Hematopoietic multipotent progenitor cell treated with erythropoietin and hydrocortisone succinate and interleukin-3 and kit ligand, for 17 days (in vitro differentiated cells): ENCODE data around the gene CFAP53.
"Not testable (repeated sequence)": the region's sequence is repeated elsewhere in the genome, so short reads cannot be mapped to it uniquely, and the experiment has no call there.

ENCODE experiments used
- DNase-seq: peaks from one replicate; pipeline ENCODE4 v3.0.0-alpha.2; 2015; ENCODE audit warnings: low spot score

Gene CFAP53

DNA sequence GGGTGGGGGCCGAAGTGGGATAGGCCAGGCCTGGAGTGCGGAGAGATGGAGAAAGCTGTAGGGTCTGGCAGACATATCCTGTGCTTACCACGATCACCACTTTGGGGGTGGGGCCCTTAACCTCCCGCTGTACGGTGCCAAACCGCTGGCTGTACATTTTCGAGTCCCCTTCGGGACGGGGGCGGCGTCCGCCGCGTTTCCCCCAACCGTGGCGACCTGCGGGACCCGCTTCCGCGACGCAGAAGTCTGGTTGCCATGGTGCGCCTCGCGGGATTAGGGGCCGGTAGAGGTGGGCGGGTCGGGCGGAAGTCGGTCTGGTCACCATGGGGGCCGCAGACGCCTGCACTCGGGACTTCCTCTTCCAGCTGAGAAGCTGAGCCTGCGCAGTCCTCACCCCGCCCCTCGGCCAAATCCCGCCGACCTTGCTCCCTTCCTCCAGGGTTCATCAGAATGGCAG is at the start of gene CFAP53:
CFAP53 (minus strand) TSS at position 248 of the 457 bp plus-strand sequence; CDS start at position 157, 91 bp downstream.
- no peak for DNase-seq

DNA sequence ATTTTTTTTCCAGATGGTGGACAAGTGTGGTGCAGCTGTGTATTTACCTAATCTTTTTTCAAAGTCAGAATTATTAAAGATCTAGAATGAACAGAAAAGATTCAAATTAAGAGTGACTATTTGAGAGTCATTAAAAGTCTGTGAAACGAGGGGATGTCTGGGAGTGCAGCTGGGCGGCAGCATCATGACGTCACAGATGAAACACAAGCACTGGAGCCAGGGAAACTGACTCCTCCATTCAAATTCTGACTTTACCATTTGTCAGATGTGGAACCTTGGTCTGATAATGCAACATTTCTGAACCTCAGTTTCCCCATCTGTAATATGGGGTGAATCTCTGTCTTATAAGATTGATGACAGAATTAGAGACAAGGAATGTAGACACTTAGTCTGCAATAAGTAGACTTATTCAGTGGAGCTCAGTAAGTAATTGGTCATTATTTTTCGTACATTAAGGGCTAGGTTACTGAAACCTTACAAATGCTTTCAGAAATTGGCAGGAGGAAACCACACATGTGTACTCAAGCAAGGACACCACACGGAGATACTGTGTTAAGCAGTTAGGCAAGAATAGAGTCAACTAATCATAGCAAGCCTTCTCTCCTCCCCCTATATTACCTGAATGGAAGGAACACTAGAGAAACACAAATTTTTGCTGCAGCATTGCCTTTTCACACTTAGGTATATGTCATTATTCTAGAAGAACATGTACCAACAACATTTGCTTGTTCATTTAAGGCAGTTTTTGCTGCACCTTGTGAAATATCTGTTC is 49.0 kb upstream of the CFAP53 start:
- no peak for DNase-seq

DNA sequence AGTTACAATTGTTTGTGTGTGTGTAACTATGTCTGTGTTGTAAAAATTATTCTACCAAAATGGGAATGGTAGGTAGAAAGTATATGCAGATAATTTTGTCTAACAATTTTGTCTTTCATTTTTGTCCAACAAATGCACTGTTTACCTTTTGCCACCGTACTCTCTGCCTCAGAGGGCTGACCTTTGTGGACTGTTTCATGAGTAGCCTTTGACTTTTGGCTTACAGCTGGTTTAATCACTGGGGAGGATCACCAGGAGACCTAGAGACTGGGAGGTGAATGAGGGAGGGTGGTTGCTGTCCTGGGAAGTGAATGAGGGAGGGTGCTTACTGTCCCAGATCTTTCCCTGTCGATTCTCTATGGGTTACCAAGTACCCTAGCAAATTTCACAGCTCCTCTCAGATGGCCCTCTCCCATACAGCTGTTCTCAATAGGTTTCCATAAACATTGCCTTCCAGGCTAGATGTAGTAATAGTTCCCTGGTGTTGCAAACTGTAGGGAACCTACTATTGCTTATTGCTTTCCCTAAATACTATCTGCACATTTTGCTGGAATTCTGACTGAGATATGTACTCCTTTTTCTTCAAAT is 47.7 kb upstream of the CFAP53 start:
- no peak for DNase-seq

DNA sequence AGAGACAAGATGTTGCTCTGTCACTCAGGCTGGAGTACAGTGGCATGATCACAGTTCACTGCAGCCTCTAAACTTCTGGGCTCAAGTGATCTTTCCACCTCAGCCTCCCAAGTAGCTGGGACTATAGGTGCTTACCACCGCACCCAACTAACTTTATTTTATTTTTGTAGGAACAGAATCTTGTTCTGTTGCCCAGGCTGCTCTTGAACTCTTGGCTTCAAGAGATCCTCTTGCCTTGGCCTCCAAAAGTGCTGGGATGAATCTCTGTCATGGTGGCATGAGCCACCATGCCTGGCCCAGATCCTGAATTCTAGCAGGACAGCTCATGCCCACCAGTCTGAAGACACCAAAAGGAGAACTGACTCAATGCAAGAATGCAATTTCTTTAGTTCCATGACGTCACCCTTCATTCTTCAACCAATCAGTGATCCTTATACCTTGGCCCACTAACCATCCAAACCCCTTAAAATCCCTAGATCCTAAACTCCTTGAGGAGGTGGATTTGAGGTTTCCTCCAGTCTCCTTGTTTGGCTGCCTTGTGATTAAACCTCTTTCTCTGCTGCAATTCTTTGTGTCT is 46.8 kb upstream of the CFAP53 start:
- DNase-seq: no peak

DNA sequence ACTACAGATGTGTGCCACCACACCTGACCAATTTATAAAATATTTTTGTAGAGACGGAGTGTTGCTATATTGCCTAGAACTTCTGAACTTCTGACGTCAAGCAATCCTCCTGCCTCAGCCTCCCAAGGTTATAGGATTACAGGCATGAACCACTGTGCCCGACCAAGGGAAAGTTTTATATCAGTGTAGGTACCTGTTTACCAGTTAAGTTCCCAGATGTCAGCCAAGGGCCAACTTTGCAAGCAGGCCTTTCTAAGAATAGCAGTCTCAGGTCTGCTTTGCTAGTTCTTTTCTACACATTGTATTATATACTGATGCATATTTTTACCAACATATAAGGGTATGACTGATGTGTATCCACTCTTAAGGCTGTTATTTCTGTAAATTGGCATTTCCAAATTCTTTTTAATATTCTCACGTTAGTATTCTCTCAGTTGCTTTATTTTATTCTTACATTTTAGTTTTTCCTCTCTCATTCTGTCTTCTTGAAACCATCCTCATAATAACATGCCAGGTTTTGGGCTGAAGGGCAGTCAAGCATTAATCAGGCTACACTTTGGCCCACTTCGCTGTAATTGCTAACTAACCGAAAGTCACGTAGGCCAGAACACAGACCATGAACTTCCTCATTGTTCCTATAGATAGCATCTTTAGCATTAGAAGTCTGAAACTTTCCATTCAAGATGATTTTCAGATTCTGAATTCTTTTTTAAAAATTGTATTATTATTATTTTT is 46.2 kb upstream of the CFAP53 start:
- DNase-seq: no peak

DNA sequence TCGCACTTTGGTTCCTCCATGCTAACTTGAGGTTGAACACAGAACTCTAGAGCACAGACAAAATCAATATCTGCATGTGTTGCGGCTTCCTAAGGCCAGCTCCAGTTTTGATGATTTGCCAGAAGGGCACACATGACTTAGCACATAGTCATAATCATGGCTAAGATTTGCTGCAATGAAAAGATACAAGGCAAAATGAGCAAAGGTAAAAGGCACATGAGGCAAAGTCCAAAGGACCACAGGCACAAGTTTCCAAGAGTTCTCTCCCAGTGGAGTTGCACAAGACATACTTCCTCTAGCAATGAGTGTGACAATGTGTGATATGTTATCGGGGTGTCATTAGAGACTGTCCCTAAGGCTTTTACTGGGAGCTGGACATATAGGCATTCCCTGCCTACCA is 45.4 kb upstream of the CFAP53 start:
- no peak for DNase-seq

DNA sequence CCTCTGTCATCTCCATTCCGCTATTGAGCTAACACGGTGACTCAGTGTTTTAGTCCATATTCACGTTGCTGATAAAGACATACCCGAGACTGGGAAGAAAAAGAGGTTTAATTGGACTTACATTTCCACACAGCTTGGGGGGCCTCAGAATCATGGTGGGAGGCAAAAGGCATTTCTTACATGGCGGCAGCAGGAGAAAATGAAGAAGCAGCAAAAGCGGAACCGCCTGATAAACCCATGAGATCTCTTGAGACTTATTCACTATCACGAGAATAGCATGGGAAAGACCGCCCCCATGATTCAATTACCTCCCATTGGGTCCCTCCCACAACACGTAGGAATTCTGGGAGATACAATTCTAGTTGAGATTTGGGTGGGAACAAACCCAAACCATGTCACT is 43.8 kb upstream of the CFAP53 start:
- no peak for DNase-seq

DNA sequence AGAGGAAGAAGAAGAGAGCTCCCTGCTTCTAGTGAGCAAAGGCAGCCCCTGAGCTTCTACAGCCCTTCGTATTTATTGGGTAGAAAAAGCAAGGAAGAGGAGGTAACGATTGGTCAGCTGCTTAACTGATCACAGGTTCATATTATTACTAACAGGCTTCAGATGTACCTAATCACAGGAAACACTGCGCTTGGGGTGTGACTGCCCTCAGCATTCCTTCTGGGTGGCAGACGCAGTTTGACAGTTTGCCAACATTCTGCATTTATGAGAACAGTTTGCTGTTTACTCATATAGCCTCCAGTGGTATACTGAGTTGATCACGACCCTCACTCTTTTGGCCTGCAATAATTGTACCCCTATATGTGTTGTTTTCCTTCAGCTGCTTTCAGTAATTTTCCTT is 42.6 kb upstream of the CFAP53 start:
- DNase-seq: not testable (repeated sequence)

DNA sequence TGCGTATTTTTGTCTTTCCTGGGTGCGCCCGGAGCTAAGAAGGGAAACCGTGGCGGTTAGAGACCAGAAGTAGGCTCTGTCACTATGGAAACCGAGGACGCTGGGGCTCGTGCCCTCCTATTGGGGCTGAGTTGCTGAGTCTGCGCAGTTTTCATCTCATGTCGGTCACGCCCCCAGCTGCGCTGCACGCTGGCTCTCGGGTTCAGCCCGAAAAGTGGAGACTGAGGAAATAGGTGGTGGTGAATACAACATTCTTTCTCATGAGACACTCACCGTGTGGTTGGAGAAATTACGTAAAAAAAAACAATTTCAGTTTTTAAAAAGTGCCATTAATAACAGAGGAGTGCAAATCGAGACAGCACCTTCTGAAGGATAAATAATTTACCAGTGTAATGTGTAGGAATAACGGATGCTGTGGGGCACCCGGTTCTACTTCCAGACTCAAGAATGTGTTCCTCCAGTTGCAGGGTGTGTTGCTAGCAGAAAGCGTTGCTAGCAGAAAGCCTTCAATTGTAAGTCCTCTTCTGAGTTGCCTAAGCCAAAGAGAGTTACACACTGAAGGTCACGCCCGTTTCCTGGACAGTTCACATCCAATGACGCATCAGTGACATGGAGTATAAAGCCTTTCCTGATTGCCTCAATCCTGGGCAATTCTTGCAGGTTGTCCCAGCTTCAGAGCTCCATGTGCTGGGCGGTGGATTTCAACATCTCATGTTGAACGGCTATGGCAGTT is 41.6 kb upstream of the CFAP53 start:
- DNase-seq: peak; percentile 50

GRCh38 chr18:50307400-50307737 is 41.1 kb upstream of the CFAP53 start:
- no peak for DNase-seq

DNA sequence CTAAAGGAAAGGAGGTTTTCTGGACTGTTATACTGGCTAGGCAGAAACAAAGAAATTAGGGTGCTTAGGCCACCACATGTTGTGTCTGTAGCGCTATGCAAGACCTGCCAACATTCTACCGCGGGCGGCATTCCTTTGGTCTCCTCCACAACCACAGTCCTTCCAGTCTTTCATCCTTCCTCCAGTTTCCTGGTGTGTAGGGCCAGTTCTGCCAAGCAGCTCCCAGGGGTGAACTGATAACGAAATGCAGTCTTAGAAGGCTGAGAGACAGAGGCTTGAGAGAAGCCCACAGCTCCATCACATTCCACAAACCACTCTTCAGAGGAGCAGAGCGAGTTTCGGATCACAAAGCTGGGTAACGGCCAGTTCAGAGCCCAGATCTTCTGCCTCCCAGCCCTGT is 40.6 kb upstream of the CFAP53 start:
- DNase-seq: no peak

DNA sequence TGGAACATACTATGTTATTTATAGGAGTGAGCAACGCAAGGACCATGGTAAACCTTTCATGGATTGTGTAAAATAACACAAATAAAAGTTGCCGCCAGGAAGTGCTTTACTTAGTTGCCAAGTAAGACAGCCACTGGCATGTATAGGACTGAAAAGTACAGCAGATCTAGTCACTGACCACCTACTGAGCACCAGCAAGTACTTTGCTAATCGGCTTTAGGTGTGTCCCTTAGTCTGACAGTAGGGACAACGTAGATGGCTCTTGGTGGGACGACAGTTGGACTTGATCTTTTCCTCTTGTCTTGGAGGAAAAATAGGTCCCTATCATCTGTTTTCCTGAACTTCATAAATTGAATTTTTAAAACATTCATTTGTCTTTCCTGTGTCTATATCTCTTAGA is 34.8 kb upstream of the CFAP53 start:
- no peak for DNase-seq

DNA sequence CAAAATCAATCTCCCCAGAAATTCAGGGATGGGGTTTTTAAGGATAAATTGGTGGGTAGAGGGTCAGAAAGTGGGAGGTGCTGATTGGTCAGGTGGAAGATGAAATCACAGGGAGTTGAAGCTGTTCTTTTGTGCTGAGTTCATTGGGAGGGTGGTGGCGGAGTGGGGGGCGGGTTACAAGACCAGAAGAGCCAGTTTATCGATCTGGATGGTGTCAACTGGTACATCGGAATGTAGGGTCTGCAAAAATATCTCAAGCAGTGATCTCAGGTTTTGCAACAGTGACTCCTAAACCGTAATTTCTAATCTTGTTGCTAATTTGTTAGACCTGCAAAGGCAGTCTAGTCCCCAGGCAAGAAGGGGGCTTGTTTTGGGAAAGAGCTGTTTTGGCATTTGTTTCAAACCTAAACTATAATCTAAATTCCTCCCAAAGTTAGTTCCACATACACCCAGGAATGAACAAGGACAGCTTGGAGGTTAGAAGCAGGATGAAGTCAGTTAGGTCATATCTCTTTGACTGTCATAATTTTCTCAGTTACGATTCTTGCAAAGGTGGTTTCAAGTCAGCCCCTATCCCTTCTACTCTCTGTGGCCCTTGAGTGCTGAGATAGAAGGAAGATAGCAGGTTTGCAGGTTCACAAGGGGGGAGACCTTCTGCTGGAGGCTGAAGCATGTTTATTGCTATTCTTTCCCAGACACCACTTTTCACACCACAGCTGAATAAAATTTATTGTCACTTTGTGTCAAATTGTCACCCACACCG is 33.5 kb upstream of the CFAP53 start:
- no peak for DNase-seq

DNA sequence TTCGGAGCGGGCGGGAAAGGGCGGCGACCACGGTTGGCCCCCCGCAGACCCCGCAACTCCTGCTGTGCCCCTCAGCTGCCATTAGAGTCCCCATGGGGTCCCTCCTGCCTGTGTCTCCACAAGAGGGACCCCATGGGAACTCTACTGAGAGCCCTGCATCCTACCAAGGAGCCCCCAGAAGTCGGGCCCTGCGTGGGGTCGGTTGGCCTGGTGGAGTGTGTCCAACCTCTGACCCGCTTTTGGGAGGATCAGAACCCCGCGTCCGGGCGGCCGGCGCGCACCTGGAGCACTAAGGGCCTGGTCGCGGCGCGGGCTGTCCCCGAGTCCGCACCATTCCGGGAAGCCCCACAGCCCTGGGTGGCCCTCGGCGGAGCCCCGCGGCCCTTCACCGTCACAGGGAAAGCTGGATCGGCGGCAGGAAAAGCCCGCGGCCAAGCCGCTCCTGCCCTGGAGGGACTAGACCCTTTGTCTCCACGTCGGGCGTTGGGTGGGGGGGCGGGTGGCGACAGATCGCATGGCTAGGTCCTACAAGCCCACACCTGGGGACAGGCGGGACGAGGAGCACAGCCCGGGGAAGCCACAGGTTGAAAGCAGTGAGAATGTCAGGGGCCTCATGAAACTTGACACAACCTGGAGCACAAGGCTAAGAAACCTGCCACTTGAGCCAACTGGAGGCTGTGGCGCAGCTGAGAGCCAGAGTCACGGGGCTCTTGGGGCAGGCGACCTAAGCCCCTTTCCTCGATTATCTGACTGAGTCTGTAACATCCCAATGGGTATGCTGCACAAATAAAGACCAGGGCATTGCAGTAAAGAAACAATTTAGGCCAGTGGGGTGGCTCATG is 32.4 kb upstream of the CFAP53 start:
- no peak for DNase-seq

DNA sequence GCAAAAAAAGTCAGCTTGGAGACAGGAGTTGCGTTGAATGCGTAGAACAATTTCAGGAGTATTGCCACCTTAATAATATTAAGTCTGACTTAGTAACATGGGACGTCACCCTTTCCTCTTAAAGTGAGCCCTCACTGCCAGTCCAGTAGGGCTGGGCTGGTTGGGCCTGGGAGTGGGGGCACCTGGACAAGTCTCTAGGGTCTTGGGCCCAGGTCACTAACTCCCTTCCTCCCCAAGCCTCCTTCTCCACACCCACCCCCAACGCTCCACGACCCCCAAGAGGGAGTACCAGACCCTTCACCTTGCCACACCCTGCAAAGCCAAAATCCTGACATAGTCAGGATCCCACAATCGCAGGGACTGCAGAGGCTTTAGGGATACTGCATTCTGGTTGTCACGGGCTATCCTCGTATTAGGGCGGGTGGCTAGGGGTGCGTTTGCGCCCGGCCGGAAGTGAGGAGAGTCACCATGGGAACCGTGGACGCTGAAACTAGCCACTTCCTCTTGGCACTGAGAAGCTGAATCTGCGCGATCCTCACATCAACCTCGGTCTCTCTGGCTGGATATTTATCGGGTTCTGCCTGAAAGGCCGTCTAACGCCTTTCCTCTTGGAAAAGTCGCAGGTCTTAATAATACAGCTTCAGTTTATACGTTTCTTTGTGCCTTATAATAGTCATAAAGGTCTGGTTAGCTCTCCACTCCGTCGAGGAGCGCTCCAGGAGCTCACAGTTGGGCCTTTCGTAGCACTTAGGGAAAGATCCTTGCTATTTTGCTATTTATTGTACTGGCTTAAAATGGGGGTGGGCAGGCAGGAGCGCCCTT is 31.5 kb upstream of the CFAP53 start:
- no peak for DNase-seq

DNA sequence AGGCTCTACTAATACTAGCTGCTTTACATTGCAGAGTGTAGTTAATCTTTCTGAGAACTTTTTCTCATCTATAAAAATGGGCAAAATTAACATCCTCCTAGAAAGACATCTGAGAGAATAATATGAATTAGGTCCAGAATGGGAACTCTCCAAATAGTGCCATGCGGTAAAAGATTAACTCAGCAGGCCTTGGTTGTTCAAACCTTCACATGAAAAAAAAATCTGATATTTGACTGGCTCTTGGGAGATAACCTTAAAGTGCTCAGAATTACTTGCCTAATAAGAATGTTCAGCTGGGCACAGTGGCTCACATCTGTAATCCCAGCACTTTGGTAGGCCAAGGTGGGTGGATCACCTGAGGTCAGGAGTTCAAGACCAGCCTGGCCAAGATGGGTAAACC is 26.7 kb upstream of the CFAP53 start:
- DNase-seq: no peak

GRCh38 chr18:50289108-50289443 is 22.8 kb upstream of the CFAP53 start:
- no peak for DNase-seq

- not testable (repeated sequence) for DNase-seq
These were observed 22.2 kb upstream of the CFAP53 start for GRCh38 chr18:50288348-50289107.
